22Rv1 (cell line): Measurements from ENCODE around the gene TMEM255B.

Experiments used
- ZFX ChIP-seq: fragments of 450-650 bp; IDR thresholded peaks from 2 replicates; pipeline ENCODE4 v1.6.1; 2017; ENCODE audit warnings: antibody characterized with exemption, borderline replicate concordance
- TF ChIP-seq, protein P1 (sequence below): fragments of 450-650 bp; IDR thresholded peaks from 2 replicates; pipeline ENCODE4 v1.5.1; 2017; ENCODE audit warnings: mild to moderate bottlenecking

DNA sequence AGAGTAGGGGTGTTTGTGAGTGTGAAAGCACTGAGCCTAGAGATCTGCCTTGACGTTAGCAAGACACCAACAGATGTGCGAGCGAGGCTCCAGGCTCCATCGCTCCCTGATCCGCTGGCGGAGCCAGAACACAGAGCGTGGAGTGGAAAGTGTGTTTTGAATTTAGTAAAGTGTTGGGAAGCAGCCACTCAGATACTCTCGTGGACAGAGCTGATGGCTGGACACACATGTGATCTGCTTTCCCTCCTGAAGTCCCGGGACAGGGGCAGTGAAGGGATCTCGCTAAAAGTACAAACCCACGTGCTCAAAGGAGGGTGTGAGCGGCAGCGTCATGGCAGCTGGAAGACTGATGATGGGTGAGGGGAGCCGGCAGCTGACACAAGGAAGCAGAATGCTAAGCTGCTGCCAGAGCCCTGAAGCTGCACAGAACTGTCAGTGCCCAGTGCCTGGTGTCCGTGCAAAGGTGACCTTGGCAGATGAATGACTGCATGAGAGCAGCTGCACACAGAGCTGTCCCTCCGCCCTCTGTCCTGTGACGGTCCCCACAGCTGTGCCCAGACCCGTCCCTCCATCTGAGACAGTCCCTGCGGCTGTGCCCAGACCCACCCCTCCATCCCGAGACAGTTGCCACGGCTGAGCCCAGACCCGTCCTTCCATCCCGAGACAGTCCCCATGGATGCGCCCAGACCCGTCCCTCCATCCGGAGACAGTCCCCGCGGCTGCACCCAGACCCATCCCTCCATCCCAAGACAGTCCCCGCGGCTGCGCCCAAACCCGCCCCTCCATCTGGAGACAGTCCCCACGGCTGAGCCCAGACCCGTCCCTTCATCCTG lies 29.6 kb upstream of the TMEM255B start:
- TF ChIP-seq, protein P1, sequence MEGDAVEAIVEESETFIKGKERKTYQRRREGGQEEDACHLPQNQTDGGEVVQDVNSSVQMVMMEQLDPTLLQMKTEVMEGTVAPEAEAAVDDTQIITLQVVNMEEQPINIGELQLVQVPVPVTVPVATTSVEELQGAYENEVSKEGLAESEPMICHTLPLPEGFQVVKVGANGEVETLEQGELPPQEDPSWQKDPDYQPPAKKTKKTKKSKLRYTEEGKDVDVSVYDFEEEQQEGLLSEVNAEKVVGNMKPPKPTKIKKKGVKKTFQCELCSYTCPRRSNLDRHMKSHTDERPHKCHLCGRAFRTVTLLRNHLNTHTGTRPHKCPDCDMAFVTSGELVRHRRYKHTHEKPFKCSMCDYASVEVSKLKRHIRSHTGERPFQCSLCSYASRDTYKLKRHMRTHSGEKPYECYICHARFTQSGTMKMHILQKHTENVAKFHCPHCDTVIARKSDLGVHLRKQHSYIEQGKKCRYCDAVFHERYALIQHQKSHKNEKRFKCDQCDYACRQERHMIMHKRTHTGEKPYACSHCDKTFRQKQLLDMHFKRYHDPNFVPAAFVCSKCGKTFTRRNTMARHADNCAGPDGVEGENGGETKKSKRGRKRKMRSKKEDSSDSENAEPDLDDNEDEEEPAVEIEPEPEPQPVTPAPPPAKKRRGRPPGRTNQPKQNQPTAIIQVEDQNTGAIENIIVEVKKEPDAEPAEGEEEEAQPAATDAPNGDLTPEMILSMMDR = no peak
- no peak for TF ChIP-seq ZFX
